ENCODE measurements around the gene RBM4. TPM values are rescaled to one million over a fixed set of nuclear protein-coding genes. Genes with fewer than 3 reads are reported as not detected.

The RBM4 gene
- total and polyA plus RNA-seq, 2 experiments from 2014 or later = 146 to 147 TPM

DNA sequence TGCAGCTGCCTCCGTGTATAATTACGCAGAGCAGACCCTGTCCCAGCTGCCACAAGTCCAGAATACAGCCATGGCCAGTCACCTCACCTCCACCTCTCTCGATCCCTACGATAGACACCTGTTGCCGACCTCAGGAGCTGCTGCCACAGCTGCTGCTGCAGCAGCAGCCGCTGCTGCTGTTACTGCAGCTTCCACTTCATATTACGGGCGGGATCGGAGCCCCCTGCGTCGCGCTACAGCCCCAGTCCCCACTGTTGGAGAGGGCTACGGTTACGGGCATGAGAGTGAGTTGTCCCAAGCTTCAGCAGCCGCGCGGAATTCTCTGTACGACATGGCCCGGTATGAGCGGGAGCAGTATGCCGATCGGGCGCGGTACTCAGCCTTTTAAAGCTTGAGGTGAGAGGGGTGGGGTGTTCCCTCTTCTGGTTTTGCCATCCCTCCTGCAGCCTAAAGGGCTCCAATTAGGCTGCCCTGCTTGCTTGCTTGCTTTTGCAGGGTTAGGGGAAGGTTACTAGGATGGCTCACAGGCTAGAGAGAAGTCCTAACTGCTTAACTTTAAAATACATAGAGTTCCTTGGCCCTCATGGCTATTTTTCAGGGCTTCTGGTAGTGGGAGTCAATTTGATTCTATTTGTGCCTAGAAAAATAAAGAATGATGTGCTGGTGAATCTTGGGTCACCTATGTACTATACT, 5.4 kb downstream of the RBM4 start (continued):
- TF ChIP-seq, protein P1, sequence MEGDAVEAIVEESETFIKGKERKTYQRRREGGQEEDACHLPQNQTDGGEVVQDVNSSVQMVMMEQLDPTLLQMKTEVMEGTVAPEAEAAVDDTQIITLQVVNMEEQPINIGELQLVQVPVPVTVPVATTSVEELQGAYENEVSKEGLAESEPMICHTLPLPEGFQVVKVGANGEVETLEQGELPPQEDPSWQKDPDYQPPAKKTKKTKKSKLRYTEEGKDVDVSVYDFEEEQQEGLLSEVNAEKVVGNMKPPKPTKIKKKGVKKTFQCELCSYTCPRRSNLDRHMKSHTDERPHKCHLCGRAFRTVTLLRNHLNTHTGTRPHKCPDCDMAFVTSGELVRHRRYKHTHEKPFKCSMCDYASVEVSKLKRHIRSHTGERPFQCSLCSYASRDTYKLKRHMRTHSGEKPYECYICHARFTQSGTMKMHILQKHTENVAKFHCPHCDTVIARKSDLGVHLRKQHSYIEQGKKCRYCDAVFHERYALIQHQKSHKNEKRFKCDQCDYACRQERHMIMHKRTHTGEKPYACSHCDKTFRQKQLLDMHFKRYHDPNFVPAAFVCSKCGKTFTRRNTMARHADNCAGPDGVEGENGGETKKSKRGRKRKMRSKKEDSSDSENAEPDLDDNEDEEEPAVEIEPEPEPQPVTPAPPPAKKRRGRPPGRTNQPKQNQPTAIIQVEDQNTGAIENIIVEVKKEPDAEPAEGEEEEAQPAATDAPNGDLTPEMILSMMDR (conservative IDR thresholded peaks at IDR 0.05; ENCODE audit: low read depth in 2 of 2) = no peak
- no peak for TF ChIP-seq EZH2 (IDR thresholded peaks at IDR 0.05; ENCODE audit: low read depth, unreplicated experiment)
- TF ChIP-seq, protein P2, sequence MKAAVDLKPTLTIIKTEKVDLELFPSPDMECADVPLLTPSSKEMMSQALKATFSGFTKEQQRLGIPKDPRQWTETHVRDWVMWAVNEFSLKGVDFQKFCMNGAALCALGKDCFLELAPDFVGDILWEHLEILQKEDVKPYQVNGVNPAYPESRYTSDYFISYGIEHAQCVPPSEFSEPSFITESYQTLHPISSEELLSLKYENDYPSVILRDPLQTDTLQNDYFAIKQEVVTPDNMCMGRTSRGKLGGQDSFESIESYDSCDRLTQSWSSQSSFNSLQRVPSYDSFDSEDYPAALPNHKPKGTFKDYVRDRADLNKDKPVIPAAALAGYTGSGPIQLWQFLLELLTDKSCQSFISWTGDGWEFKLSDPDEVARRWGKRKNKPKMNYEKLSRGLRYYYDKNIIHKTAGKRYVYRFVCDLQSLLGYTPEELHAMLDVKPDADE (IDR thresholded peaks at IDR 0.05) = no peak

DNA sequence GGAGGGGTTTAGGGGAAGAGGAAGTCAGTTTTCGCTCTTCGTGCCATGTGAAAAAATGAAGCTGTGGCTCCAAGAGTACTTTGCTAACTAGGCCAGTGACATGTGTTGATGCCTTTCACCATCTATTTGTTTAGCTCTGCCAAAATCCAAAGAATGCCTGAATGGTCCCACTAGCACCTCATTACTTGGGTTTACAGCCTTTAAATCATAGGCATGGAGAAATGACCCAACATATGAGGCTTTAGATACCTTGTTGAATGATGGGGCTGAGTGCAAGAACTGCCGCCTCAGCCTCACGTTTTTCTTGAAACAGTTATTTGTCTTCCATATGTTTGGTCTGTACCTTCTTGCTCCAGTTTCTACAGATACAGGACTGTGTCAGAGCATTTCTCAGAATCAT, 8.3 kb downstream of the RBM4 start:
- Histone ChIP-seq H4K20me1 (replicated peaks; ENCODE audit: insufficient read depth) (peaks cover 84% of the 10 kb centered on the region), H3K4me3 (no peak overlapping the region), H3K4me1 (ENCODE audit: insufficient read depth) (peaks cover 10% of the 10 kb centered on the region), H3K27ac (ENCODE audit: low read depth) (no peak overlapping the region), H3K9me2 (ENCODE audit: insufficient read depth) (no peaks in the 10 kb centered on the region), H3K4me2 (no peak overlapping the region), H2AFZ (no peak overlapping the region), H3K27me3 (ENCODE audit: insufficient read depth) (no peaks in the 10 kb centered on the region), H3K36me3 (ENCODE audit: insufficient read depth) (peaks cover 69% of the 10 kb centered on the region), H3K79me2 (replicated peaks; ENCODE audit: insufficient read depth) (peaks cover 100% of the 10 kb centered on the region), H3F3A (replicated peaks; ENCODE audit: low read depth) (peaks cover 42% of the 10 kb centered on the region)
- Mint-ChIP-seq H3K4me3 (no peak overlapping the region), H3K9me3 (no peaks in the 10 kb centered on the region), H3K4me1 (peaks cover 32% of the 10 kb centered on the region), H3K27ac (no peak overlapping the region), H3K36me3 (ENCODE audit: low read depth) (peaks cover 92% of the 10 kb centered on the region), H3K27me3 (ENCODE audit: insufficient read depth, low read depth, poor library complexity) (peaks cover 13% of the 10 kb centered on the region)
- ATAC-seq = no peak
- no peak for DNase-seq (ENCODE audit: low spot score)
- TF ChIP-seq ZNF114 (CRISPR knock-in tag; IDR thresholded peaks at IDR 0.05) (no peak), ZNF331 (CRISPR knock-in tag; IDR thresholded peaks at IDR 0.05; ENCODE audit: low read depth) (no peak), NANOG (IDR thresholded peaks at IDR 0.05; ENCODE audit: borderline replicate concordance) (no peak), POLR2AphosphoS5 (IDR thresholded peaks at IDR 0.05; ENCODE audit: low read depth) (no peak), EZH2phosphoT487 (IDR thresholded peaks at IDR 0.05; ENCODE audit: unreplicated experiment) (no peak), EZH2 (IDR thresholded peaks at IDR 0.05; ENCODE audit: low read depth, unreplicated experiment) (no peak)
- TF ChIP-seq, protein P3, sequence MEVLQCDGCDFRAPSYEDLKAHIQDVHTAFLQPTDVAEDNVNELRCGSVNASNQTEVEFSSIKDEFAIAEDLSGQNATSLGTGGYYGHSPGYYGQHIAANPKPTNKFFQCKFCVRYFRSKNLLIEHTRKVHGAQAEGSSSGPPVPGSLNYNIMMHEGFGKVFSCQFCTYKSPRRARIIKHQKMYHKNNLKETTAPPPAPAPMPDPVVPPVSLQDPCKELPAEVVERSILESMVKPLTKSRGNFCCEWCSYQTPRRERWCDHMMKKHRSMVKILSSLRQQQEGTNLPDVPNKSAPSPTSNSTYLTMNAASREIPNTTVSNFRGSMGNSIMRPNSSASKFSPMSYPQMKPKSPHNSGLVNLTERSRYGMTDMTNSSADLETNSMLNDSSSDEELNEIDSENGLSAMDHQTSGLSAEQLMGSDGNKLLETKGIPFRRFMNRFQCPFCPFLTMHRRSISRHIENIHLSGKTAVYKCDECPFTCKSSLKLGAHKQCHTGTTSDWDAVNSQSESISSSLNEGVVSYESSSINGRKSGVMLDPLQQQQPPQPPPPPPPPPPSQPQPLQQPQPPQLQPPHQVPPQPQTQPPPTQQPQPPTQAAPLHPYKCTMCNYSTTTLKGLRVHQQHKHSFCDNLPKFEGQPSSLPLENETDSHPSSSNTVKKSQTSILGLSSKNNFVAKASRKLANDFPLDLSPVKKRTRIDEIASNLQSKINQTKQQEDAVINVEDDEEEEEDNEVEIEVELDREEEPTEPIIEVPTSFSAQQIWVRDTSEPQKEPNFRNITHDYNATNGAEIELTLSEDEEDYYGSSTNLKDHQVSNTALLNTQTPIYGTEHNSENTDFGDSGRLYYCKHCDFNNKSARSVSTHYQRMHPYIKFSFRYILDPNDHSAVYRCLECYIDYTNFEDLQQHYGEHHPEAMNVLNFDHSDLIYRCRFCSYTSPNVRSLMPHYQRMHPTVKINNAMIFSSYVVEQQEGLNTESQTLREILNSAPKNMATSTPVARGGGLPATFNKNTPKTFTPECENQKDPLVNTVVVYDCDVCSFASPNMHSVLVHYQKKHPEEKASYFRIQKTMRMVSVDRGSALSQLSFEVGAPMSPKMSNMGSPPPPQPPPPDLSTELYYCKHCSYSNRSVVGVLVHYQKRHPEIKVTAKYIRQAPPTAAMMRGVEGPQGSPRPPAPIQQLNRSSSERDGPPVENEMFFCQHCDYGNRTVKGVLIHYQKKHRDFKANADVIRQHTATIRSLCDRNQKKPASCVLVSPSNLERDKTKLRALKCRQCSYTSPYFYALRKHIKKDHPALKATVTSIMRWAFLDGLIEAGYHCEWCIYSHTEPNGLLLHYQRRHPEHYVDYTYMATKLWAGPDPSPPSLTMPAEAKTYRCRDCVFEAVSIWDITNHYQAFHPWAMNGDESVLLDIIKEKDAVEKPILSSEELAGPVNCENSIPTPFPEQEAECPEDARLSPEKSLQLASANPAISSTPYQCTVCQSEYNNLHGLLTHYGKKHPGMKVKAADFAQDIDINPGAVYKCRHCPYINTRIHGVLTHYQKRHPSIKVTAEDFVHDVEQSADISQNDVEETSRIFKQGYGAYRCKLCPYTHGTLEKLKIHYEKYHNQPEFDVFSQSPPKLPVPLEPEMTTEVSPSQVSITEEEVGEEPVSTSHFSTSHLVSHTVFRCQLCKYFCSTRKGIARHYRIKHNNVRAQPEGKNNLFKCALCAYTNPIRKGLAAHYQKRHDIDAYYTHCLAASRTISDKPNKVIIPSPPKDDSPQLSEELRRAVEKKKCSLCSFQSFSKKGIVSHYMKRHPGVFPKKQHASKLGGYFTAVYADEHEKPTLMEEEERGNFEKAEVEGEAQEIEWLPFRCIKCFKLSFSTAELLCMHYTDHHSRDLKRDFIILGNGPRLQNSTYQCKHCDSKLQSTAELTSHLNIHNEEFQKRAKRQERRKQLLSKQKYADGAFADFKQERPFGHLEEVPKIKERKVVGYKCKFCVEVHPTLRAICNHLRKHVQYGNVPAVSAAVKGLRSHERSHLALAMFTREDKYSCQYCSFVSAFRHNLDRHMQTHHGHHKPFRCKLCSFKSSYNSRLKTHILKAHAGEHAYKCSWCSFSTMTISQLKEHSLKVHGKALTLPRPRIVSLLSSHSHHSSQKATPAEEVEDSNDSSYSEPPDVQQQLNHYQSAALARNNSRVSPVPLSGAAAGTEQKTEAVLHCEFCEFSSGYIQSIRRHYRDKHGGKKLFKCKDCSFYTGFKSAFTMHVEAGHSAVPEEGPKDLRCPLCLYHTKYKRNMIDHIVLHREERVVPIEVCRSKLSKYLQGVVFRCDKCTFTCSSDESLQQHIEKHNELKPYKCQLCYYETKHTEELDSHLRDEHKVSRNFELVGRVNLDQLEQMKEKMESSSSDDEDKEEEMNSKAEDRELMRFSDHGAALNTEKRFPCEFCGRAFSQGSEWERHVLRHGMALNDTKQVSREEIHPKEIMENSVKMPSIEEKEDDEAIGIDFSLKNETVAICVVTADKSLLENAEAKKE (CRISPR knock-in tag; IDR thresholded peaks at IDR 0.05) = no peak
- TF ChIP-seq, protein P1 (conservative IDR thresholded peaks at IDR 0.05; ENCODE audit: low read depth in 2 of 2) = no peak

All from GM23338 (cell line).